Caco-2 (cell line): ENCODE results near the gene RPS6KA2. TPM values are rescaled to one million over a fixed set of nuclear protein-coding genes. Genes with fewer than 3 reads are reported as not detected.

ENCODE experiments used
- BruUV-seq: library from RNA; stranded (reverse); fragments of 400-500 nt; replicated peaks from 2 replicates; lab custom pipeline; 2021; lab: Mats Ljungman, UMichigan
- CTCF ChIA-PET: fragments of 300-600 bp; sonication (Branson Sonifier 250); formaldehyde crosslinking; loops from one replicate; lab custom pipeline; 2022; ENCODE audit warnings: antibody characterized with exemption; lab: Charles Lee
- POLR2A ChIA-PET: fragments of 300-600 bp; sonication (Branson Sonifier 250); formaldehyde crosslinking; loops from one replicate; lab custom pipeline; 2022; ENCODE audit warnings: antibody characterized with exemption; lab: Charles Lee
- DNase-seq, 2 experiments: peaks; one replicate each; pipeline versions ENCODE4 v3.0.0 to v3.0.0-alpha.2; 2020 to 2022
- H3K27me3 ChIP-seq: replicated peaks from 2 replicates; pipeline ENCODE4 v1.6.0; 2011; ENCODE audit warnings: low read length; ENCODE audit not compliant: control insufficient read depth, insufficient read depth
- H3K36me3 ChIP-seq: 2 replicates; pipeline ENCODE4 v1.5.1; 2011; ENCODE audit warnings: low read length; ENCODE audit not compliant: control insufficient read depth, insufficient read depth
- H3K4me1 ChIP-seq: fragments of 250-450 bp; sonication (Bioruptor Pico); 2 replicates; pipeline ENCODE4 v1.5.1; 2020; ENCODE audit warnings: mild to moderate bottlenecking
- H3K4me3 ChIP-seq: 2 replicates; pipeline ENCODE4 v1.5.1; 2011; ENCODE audit warnings: low read depth, mild to moderate bottlenecking, control low read depth, low read length
- H3K9me3 ChIP-seq: fragments of 250-450 bp; sonication (Bioruptor Pico); 2 replicates; pipeline ENCODE4 v1.5.1; 2020; ENCODE audit warnings: mild to moderate bottlenecking, moderate library complexity
- H3K27ac Mint-ChIP-seq: one replicate; pipeline ENCODE4 v1.8.0; 2022; ENCODE audit warnings: mixed read lengths; ENCODE audit not compliant: unreplicated experiment
- H3K27me3 Mint-ChIP-seq: one replicate; pipeline ENCODE4 v1.8.0; 2022; ENCODE audit warnings: mixed read lengths; ENCODE audit not compliant: insufficient read depth, unreplicated experiment
- H3K36me3 Mint-ChIP-seq: one replicate; pipeline ENCODE4 v1.8.0; 2022; ENCODE audit warnings: mild to moderate bottlenecking, mixed read lengths; ENCODE audit not compliant: insufficient read depth, unreplicated experiment
- H3K4me1 Mint-ChIP-seq: one replicate; pipeline ENCODE4 v1.8.0; 2022; ENCODE audit warnings: low read depth, mixed read lengths; ENCODE audit not compliant: unreplicated experiment
- H3K4me3 Mint-ChIP-seq: one replicate; pipeline ENCODE4 v1.8.0; 2022; ENCODE audit warnings: mild to moderate bottlenecking, moderate library complexity, mixed read lengths; ENCODE audit not compliant: unreplicated experiment
- H3K9me3 Mint-ChIP-seq: one replicate; pipeline ENCODE4 v1.8.0; 2022; ENCODE audit warnings: mixed read lengths; ENCODE audit not compliant: unreplicated experiment
- intact Hi-C: fragments of 100-400 bp; cut with micrococcal nuclease; formaldehyde crosslinking; loops from one replicate; pipeline ENCODE4 v1.10.0; 2022; ENCODE audit not compliant: unreplicated experiment
- total RNA-seq: library from RNA; stranded (reverse); gene quantifications from 2 replicates; pipeline ENCODE4 v1.2.3, GENCODE V29; 2022
- TF ChIP-seq, protein P1 (sequence below), 2 experiments: fragments of 200-600 bp in 1 of 2; IDR thresholded peaks; 1 replicate in 1 of 2; 2 replicates in 1 of 2; pipeline versions ENCODE4 v1.5.1 to v1.8.0; 2011 to 2022; ENCODE audit warnings: antibody characterized with exemption in 1 of 2, control low read depth in 1 of 2, inconsistent platforms in 1 of 2, low read depth in 1 of 2, low read length in 1 of 2, mild to moderate bottlenecking in 1 of 2, moderate library complexity in 1 of 2; ENCODE audit not compliant: insufficient read depth in 1 of 2, severe bottlenecking in 1 of 2, unreplicated experiment in 1 of 2

Gene RPS6KA2
- total RNA-seq, 1 experiment from 2014 or later = 5.6 TPM

DNA sequence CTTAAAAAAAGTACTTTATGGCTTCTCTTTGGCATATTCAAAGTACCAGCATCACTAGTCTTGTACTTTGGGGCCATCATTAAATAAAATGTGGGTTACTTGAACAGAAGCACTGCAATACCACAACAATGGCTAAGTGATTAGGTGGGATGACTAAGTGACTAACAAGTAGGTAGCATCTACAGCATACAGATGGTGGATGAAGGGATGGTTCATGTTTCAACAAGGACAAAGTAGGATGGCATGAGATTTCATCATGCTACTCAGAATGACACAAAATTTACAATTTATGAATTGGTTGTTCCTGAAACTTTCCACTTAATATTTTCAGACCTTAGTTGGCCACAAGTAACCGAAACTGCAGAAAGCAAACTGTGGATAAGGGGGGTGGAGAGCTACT is 252.0 kb downstream of the RPS6KA2 start:
- POLR2A ChIA-PET = no interaction called here
- DNase-seq = no peak
- no TSS peak for BruUV-seq
- H3K4me3 ChIP-seq = no peak overlapping the region
- no peak overlapping the region for H3K27ac Mint-ChIP-seq
- no peak overlapping the region for H3K4me3 Mint-ChIP-seq
- TF ChIP-seq, protein P1, sequence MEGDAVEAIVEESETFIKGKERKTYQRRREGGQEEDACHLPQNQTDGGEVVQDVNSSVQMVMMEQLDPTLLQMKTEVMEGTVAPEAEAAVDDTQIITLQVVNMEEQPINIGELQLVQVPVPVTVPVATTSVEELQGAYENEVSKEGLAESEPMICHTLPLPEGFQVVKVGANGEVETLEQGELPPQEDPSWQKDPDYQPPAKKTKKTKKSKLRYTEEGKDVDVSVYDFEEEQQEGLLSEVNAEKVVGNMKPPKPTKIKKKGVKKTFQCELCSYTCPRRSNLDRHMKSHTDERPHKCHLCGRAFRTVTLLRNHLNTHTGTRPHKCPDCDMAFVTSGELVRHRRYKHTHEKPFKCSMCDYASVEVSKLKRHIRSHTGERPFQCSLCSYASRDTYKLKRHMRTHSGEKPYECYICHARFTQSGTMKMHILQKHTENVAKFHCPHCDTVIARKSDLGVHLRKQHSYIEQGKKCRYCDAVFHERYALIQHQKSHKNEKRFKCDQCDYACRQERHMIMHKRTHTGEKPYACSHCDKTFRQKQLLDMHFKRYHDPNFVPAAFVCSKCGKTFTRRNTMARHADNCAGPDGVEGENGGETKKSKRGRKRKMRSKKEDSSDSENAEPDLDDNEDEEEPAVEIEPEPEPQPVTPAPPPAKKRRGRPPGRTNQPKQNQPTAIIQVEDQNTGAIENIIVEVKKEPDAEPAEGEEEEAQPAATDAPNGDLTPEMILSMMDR (IDR thresholded peaks at IDR 0.05; ENCODE audit: insufficient read depth in 1 of 2, low read depth in 1 of 2, low read length in 1 of 2, severe bottlenecking in 1 of 2, unreplicated experiment in 1 of 2) = no peak
- peaks cover 6% of the 10 kb centered on the region for H3K36me3 Mint-ChIP-seq
- H3K36me3 ChIP-seq = no peaks in the 10 kb centered on the region; the same call in 1 of the 2 replicates
- no peaks in the 10 kb centered on the region for H3K4me1 ChIP-seq
- no peaks in the 10 kb centered on the region for H3K27me3 Mint-ChIP-seq
- H3K9me3 Mint-ChIP-seq = no peaks in the 10 kb centered on the region
- CTCF ChIA-PET = no interaction called here
- H3K4me1 Mint-ChIP-seq = no peaks in the 10 kb centered on the region
- no peaks in the 10 kb centered on the region for H3K9me3 ChIP-seq
- intact Hi-C loops = no loop called here
- H3K27me3 ChIP-seq = no peaks in the 10 kb centered on the region

DNA sequence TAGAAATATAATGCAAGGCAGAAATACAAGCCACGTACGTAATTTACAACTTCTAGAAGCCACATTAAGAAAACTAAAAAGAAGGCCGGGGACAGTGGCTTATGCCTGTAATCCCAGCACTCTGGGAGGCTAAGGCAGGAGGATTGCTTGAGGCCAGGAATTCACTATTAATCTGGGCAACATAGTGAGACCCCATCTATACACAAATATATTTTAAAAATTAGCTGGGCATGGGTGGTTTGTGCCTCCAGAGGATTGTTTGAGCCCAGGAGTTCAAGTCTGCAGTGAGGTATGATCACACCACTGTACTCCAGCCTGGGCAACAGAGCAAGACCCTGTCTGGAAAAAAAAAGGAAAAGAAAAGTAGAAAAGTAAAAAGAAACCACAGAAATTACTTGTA is 256.6 kb downstream of the RPS6KA2 start:
- Mint-ChIP-seq H3K4me1 (no peaks in the 10 kb centered on the region), H3K36me3 (no peaks in the 10 kb centered on the region), H3K4me3 (no peak overlapping the region), H3K27ac (no peak overlapping the region), H3K9me3 (no peaks in the 10 kb centered on the region), H3K27me3 (no peaks in the 10 kb centered on the region)
- intact Hi-C loops = no loop called here
- no peak overlapping the region for H3K4me3 ChIP-seq
- H3K4me1 ChIP-seq = no peaks in the 10 kb centered on the region
- no TSS peak for BruUV-seq
- DNase-seq = no peak
- ChIA-PET CTCF (no interaction called here), POLR2A (no interaction called here)
- H3K9me3 ChIP-seq = no peaks in the 10 kb centered on the region
- TF ChIP-seq, protein P1 (IDR thresholded peaks at IDR 0.05; ENCODE audit: insufficient read depth in 1 of 2, low read depth in 1 of 2, low read length in 1 of 2, severe bottlenecking in 1 of 2, unreplicated experiment in 1 of 2) = no peak
- H3K27me3 ChIP-seq = no peaks in the 10 kb centered on the region
- no peaks in the 10 kb centered on the region; the same call in 1 of the 2 replicates for H3K36me3 ChIP-seq

DNA sequence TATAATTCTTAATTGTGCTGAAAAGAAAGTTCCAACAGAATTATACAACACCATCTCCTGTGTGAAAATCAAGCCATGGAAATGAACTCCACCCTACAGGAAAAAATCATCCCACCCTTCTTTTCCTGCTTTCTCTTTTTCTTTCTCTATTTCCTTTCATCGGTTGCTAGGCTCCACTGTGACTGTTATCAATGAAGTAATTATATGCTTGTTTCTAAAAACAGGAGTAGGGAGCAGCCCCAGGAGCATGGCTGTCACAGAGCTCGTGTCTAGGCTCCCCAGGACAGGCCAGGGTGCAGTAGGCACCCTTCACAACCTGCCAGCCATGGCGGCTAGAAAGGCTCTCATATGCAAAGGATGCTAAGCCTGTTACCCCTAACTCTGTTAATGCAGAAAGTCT is 257.3 kb downstream of the RPS6KA2 start:
- Histone ChIP-seq H3K4me3 (no peak overlapping the region), H3K27me3 (no peaks in the 10 kb centered on the region), H3K4me1 (no peaks in the 10 kb centered on the region), H3K36me3 (no peaks in the 10 kb centered on the region; the same call in 1 of the 2 replicates), H3K9me3 (no peaks in the 10 kb centered on the region)
- ChIA-PET CTCF (no interaction called here), POLR2A (no interaction called here)
- no peaks in the 10 kb centered on the region for H3K36me3 Mint-ChIP-seq
- no peak overlapping the region for H3K27ac Mint-ChIP-seq
- no peaks in the 10 kb centered on the region for H3K27me3 Mint-ChIP-seq
- no peak for DNase-seq
- no TSS peak for BruUV-seq
- H3K9me3 Mint-ChIP-seq = no peaks in the 10 kb centered on the region
- H3K4me1 Mint-ChIP-seq = no peaks in the 10 kb centered on the region
- TF ChIP-seq, protein P1 (IDR thresholded peaks at IDR 0.05; ENCODE audit: insufficient read depth in 1 of 2, low read depth in 1 of 2, low read length in 1 of 2, severe bottlenecking in 1 of 2, unreplicated experiment in 1 of 2) = no peak
- H3K4me3 Mint-ChIP-seq = no peak overlapping the region
- intact Hi-C loops = no loop called here
